Spleen (tissue), 11 donors: ENCODE results near the gene IGSF9. TPM values are rescaled to one million over a fixed set of nuclear protein-coding genes. Genes with fewer than 3 reads are reported as not detected.

ENCODE experiments used
- DNase-seq: peaks from one replicate; pipeline ENCODE4 v3.0.0-alpha.2; 2020
- H3K27ac ChIP-seq, 8 donors: fragments of 200-600 bp; sonication (generic) in 7 of 8; 1 replicate in 4 of 8; 2 replicates in 4 of 8; pipeline versions ENCODE4 v1.5.0 to v1.8.0; 2016 to 2021; ENCODE audit warnings: inconsistent platforms in 4 of 8, mild to moderate bottlenecking in 4 of 8, moderate library complexity in 1 of 8
- H3K27me3 ChIP-seq, 7 donors: fragments of 200-600 bp; sonication (generic) in 6 of 7; replicated peaks in 1 of 7; 1 replicate in 4 of 7; 2 replicates in 3 of 7; pipeline versions ENCODE4 v1.5.0 to v1.8.0; 2016 to 2021; ENCODE audit warnings: inconsistent platforms in 3 of 7, mild to moderate bottlenecking in 1 of 7
- H3K36me3 ChIP-seq, 6 donors: fragments of 200-600 bp; sonication (generic) in 5 of 6; 1 replicate in 4 of 6; 2 replicates in 2 of 6; pipeline versions ENCODE4 v1.5.0 to v1.8.0; 2016 to 2021; ENCODE audit warnings: inconsistent platforms in 2 of 6
- H3K4me1 ChIP-seq, 6 donors: fragments of 200-600 bp; sonication (generic) in 5 of 6; 1 replicate in 3 of 6; 2 replicates in 3 of 6; pipeline versions ENCODE4 v1.5.0 to v1.8.0; 2016 to 2021; ENCODE audit warnings: inconsistent platforms in 3 of 6
- H3K4me3 ChIP-seq, 8 donors: fragments of 200-600 bp; sonication (generic) in 7 of 8; 1 replicate in 4 of 8; 2 replicates in 4 of 8; pipeline versions ENCODE4 v1.5.0 to v1.8.0; 2016 to 2021; ENCODE audit warnings: inconsistent platforms in 4 of 8, mild to moderate bottlenecking in 4 of 8, moderate library complexity in 2 of 8
- H3K9me3 ChIP-seq, 8 donors: fragments of 200-600 bp; sonication (generic) in 7 of 8; 1 replicate in 4 of 8; 2 replicates in 4 of 8; pipeline versions ENCODE4 v1.5.0 to v1.8.0; 2016 to 2021; ENCODE audit warnings: inconsistent platforms in 4 of 8
- CTCF ChIP-seq, 11 experiments: fragments of 200-600 bp in 7 of 11; fragments of 450-650 bp in 4 of 11; sonication (generic) in 4 of 11; IDR thresholded peaks in 8 of 11; conservative IDR thresholded peaks in 3 of 11; 1 replicate in 7 of 11; 2 replicates in 4 of 11; pipeline versions ENCODE4 v1.4.0 to v1.8.0; 2016 to 2021; ENCODE audit warnings: antibody characterized with exemption in 11 of 11, inconsistent platforms in 4 of 11, mild to moderate bottlenecking in 1 of 11
- POLR2A ChIP-seq, 3 donors: fragments of 450-650 bp; IDR thresholded peaks; one replicate each; pipeline ENCODE4 v1.5.1; 2017; ENCODE audit warnings: antibody characterized with exemption in 3 of 3, mild to moderate bottlenecking in 1 of 3
- POLR2AphosphoS5 ChIP-seq, 3 donors: sonication (generic); formaldehyde crosslinking; IDR thresholded peaks; one replicate each; pipeline ENCODE4 v1.5.1; 2017; ENCODE audit warnings: antibody characterized with exemption in 3 of 3
- WGBS, 5 donors: extraction: QIAGEN DNeasy Blood & Tissue Kit in 3 of 5; methylation state at CpG; one replicate each; pipeline versions ENCODE4 v1.1.5 to v1.1.7; 2013 to 2018; 5-methylcytosine and 5-hydroxymethylcytosine counted together
- intact Hi-C: fragments of 100-400 bp; cut with DNase I; formaldehyde crosslinking; loops from one replicate; pipeline ENCODE4 v1.15.0; 2023; ENCODE audit warnings: low total_unique reads
- polyA plus RNA-seq, 3 donors: library from polyadenylated mRNA; stranded (reverse); fragments of 200-250 nt; gene quantifications; one replicate each; pipeline ENCODE4 v1.2.1, GENCODE V29; 2013
- total RNA-seq, 7 donors: library from RNA; depleted of rRNA in 3 of 7; stranded (reverse); fragments of >200 nt in 3 of 7; fragmentation: NEBNext Ultra II Directional in 4 of 7; extraction: Animal tissue kit (Norgen Biotek cat#: 25700) in 4 of 7; gene quantifications; one replicate each; pipeline versions ENCODE4 v1.1.0 to v1.2.1, GENCODE V29; 2016 to 2021
- donor health status: healthy with polysubstance abuse.
- donor health status: DM: no; HTN: no; CAD: no; lungs with moderate emphysema.
- donor health status: DM: no; HTN: no; CAD: no.
- donor health status: Bipolar disorder and iron deficiency.
- donor health status: healthy.
- donor health status: DM: no; HTN: no; CAD: no.
- donor health status: DM: yes; HTN: yes; CAD: no.

Gene IGSF9
- total and polyA plus RNA-seq, 10 donors, result 0.12 to 2.1 (median 0.95) TPM

GRCh38 chr1:159920651-159921050 lies 24.8 kb downstream of the IGSF9 start:
- peaks cover 32 to 98% (median 61%) of the 10 kb centered on the region in 6 donors for H3K4me1 ChIP-seq
- intact Hi-C loops, result no loop called here
- H3K9me3 ChIP-seq, result no peaks in the 10 kb centered on the region
- peaks cover 7 to 56% (median 40%) of the 10 kb centered on the region in 6 donors for H3K36me3 ChIP-seq
- H3K27ac ChIP-seq, result peak overlapping the region; percentile 85 to 97 (median 95)
- 59 to 86% (median 76%) methylated on average over 1 of the region's 1 CpG for WGBS, 5 donors
- H3K27me3 ChIP-seq, result no peaks in the 10 kb centered on the region
- DNase-seq, result peak; percentile 5
- H3K4me3 ChIP-seq, result peak overlapping the region in 1 of 8 donors; percentile 76
- TF ChIP-seq POLR2AphosphoS5 (IDR thresholded peaks at IDR 0.05), result no peak
- no peak for TF ChIP-seq CTCF (IDR thresholded peaks at IDR 0.05 in 8 of 11, conservative IDR thresholded peaks at IDR 0.05 in 3 of 11)
- TF ChIP-seq POLR2A (IDR thresholded peaks at IDR 0.05), result no peak

- intact Hi-C loops, result no loop called here
- Histone ChIP-seq H3K36me3 (peaks cover 7 to 61% (median 41%) of the 10 kb centered on the region in 6 donors), H3K4me3 (peak overlapping the region in 1 of 8 donors; percentile 76), H3K4me1 (peaks cover 32 to 97% (median 59%) of the 10 kb centered on the region in 6 donors), H3K27ac (peak overlapping the region in 5 of 8 donors; percentile 94 to 97 (median 96)), H3K27me3 (no peaks in the 10 kb centered on the region), H3K9me3 (no peaks in the 10 kb centered on the region)
- TF ChIP-seq CTCF (IDR thresholded peaks at IDR 0.05 in 8 of 11, conservative IDR thresholded peaks at IDR 0.05 in 3 of 11) (no peak), POLR2AphosphoS5 (IDR thresholded peaks at IDR 0.05) (peak in 2 of 3 donors; percentile 34 to 44)
- 79 to 88% (median 86%) methylated on average over 10 of the region's 10 CpGs for WGBS, 5 donors
- peak; percentile 76 for DNase-seq
Observed at GRCh38 chr1:159920202-159920601, 25.2 kb downstream of the IGSF9 start.

GRCh38 chr1:159919236-159919865 lies 26.1 kb downstream of the IGSF9 start:
- Histone ChIP-seq H3K9me3 (no peaks in the 10 kb centered on the region), H3K4me3 (no peak overlapping the region), H3K27me3 (no peaks in the 10 kb centered on the region), H3K36me3 (peaks cover 7 to 68% (median 41%) of the 10 kb centered on the region in 6 donors), H3K4me1 (peaks cover 32 to 95% (median 59%) of the 10 kb centered on the region in 6 donors), H3K27ac (peak overlapping the region in 7 of 8 donors; percentile 5 to 97 (median 94))
- 94 to 97% (median 96%) methylated on average over 9 to 10 of the region's 10 CpGs for WGBS, 5 donors
- DNase-seq, result peak; percentile 55
- intact Hi-C loops, result no loop called here
- TF ChIP-seq POLR2A (IDR thresholded peaks at IDR 0.05) (no peak), CTCF (IDR thresholded peaks at IDR 0.05 in 8 of 11, conservative IDR thresholded peaks at IDR 0.05 in 3 of 11) (no peak), POLR2AphosphoS5 (IDR thresholded peaks at IDR 0.05) (peak in 1 of 3 donors; percentile 7)

- Histone ChIP-seq H3K9me3 (no peaks in the 10 kb centered on the region), H3K27ac (peak overlapping the region in 4 of 8 donors; percentile 5 to 97 (median 54)), H3K36me3 (peaks cover 7 to 68% (median 41%) of the 10 kb centered on the region in 6 donors), H3K27me3 (no peaks in the 10 kb centered on the region), H3K4me3 (no peak overlapping the region), H3K4me1 (peaks cover 32 to 95% (median 61%) of the 10 kb centered on the region in 6 donors)
- TF ChIP-seq POLR2AphosphoS5 (IDR thresholded peaks at IDR 0.05) (peak in 1 of 3 donors; percentile 23), CTCF (IDR thresholded peaks at IDR 0.05 in 8 of 11, conservative IDR thresholded peaks at IDR 0.05 in 3 of 11) (no peak)
- 87 to 92% (median 92%) methylated on average over 13 of the region's 13 CpGs for whole genome bisulfite sequencing, 5 donors
- intact Hi-C loops, result no loop called here
- peak; percentile 68 for DNase-seq
Observed at GRCh38 chr1:159918352-159919200, 26.8 kb downstream of the IGSF9 start.
